HL-60 (cell line): ENCODE measurements around the gene RECK.
A peak's percentile ranks its signal among the peaks of the same experiment; 100 is the strongest.

ENCODE experiments used
- CTCF ChIP-seq: IDR thresholded peaks from one replicate; pipeline ENCODE4 v1.5.1; 2011; ENCODE audit warnings: low read length, control low read depth, inconsistent platforms; ENCODE audit not compliant: insufficient read depth
- POLR2AphosphoS5 ChIP-seq: IDR thresholded peaks from 2 replicates; pipeline ENCODE4 v1.6.1; 2012; ENCODE audit warnings: low read depth
- REST ChIP-seq: IDR thresholded peaks from 2 replicates; pipeline ENCODE4 v1.6.1; 2012; ENCODE audit warnings: low read depth; ENCODE audit not compliant: insufficient replicate concordance

GRCh38 chr9:36143245-36143641, 106.5 kb downstream of the RECK start:
- TF ChIP-seq CTCF (no peak), REST (no peak), POLR2AphosphoS5 (0 out of 2 replicates have a peak, but pooled peaks have one; percentile 1)
